ENCODE results near the gene AIFM3. TPM values are rescaled to one million over a fixed set of nuclear protein-coding genes. Genes with fewer than 3 reads are reported as not detected.

AIFM3 gene
- total and polyA plus RNA-seq, 2 donors (not counting 1 experiment from before 2014, with no cell fraction given), result 3.0 to 6.0 TPM

- TF ChIP-seq EZH2 (IDR thresholded peaks at IDR 0.05; ENCODE audit: borderline replicate concordance, insufficient read depth, low read depth, low read length, poor library complexity, severe bottlenecking) (no peak), CTCF (IDR thresholded peaks at IDR 0.05) (no peak)
- Histone ChIP-seq H3K4me2 (replicated peaks; ENCODE audit: low read depth, low read length, poor library complexity, severe bottlenecking) (peak overlapping the region; percentile 79), H3K79me2 (ENCODE audit: control insufficient read depth, insufficient read depth, low read length) (no peaks in the 10 kb centered on the region), H3K4me3 (ENCODE audit: control extremely low read depth in 1 of 5, extremely low read depth in 1 of 5, insufficient read depth in 1 of 5, low read depth in 2 of 5, low read length in 4 of 5) (peak overlapping the region in 4 of 5 experiments; percentile 45 to 57 (median 52)), H2AFZ (ENCODE audit: insufficient read depth, low read depth, low read length, poor library complexity, severe bottlenecking) (peak overlapping the region; percentile 71), H3K9me3 (ENCODE audit: control extremely low read depth in 1 of 3, control insufficient read depth in 2 of 3, insufficient read depth in 1 of 3, low read length in 2 of 3) (no peaks in the 10 kb centered on the region), H3K27me3 (replicated peaks in 1 of 4; ENCODE audit: control extremely low read depth in 1 of 4, control insufficient read depth in 3 of 4, insufficient read depth in 4 of 4, low read length in 3 of 4) (no peaks in the 10 kb centered on the region), H3K36me3 (replicated peaks in 1 of 2; ENCODE audit: control extremely low read depth in 1 of 2, control insufficient read depth in 1 of 2, extremely low read depth in 1 of 2, insufficient read depth in 2 of 2, low read length in 1 of 2) (no peaks in the 10 kb centered on the region), H4K20me1 (ENCODE audit: control insufficient read depth, insufficient read depth, low read length, poor library complexity, severe bottlenecking) (no peaks in the 10 kb centered on the region), H3K9ac (ENCODE audit: low read length) (peak overlapping the region; percentile 62), H3K27ac (ENCODE audit: low read length in 2 of 2) (peak overlapping the region; percentile 73 to 74), H3K4me1 (ENCODE audit: control insufficient read depth in 2 of 2, insufficient read depth in 2 of 2, low read length in 2 of 2) (peaks cover 14 to 24% of the 10 kb centered on the region in 2 donors)
- Mint-ChIP-seq H3K27me3 (no peaks in the 10 kb centered on the region), H3K27ac (peak overlapping the region; percentile 91), H3K4me3 (peak overlapping the region; percentile 94), H3K4me1 (peaks cover 24% of the 10 kb centered on the region), H3K9me3 (ENCODE audit: insufficient read depth) (no peaks in the 10 kb centered on the region)
- WGBS (ENCODE audit: insufficient coverage), result 20% methylated on average over 23 of the region's 24 CpGs
- DNase-seq (no peak), ATAC-seq (ENCODE audit: low read depth) (no peak)
- POLR2A ChIA-PET, result interaction anchor here (0.5 to 2.0 kb wide), 2 partner anchors 11 to 617 kb away, joined by 6 to 11 read pairs; no protein-coding TSS in a partner anchor
- CTCF ChIA-PET, result no interaction called here
- intact Hi-C loops (cut with micrococcal nuclease), result loop anchor here (1.0 to 5.0 kb wide), 4 partner anchors 11 to 311 kb away; partner anchors contain the start of genes LRRC74B, LZTR1 and THAP7
Observed at GRCh38 chr22:21013657-21014201, 46.7 kb downstream of the AIFM3 start.

GRCh38 chr22:21014202-21014725 lies 47.2 kb downstream of the AIFM3 start:
- Mint-ChIP-seq H3K4me3 (peak overlapping the region; percentile 94), H3K9me3 (ENCODE audit: insufficient read depth) (no peaks in the 10 kb centered on the region), H3K27ac (peak overlapping the region; percentile 91), H3K27me3 (no peaks in the 10 kb centered on the region), H3K4me1 (peaks cover 24% of the 10 kb centered on the region)
- peak overlapping the region; percentile 71 for H2AFZ ChIP-seq (ENCODE audit: insufficient read depth, low read depth, low read length, poor library complexity, severe bottlenecking)
- H3K27me3 ChIP-seq (replicated peaks in 1 of 4; ENCODE audit: control extremely low read depth in 1 of 4, control insufficient read depth in 3 of 4, insufficient read depth in 4 of 4, low read length in 3 of 4), result no peaks in the 10 kb centered on the region
- TF ChIP-seq EZH2 (IDR thresholded peaks at IDR 0.05; ENCODE audit: borderline replicate concordance, insufficient read depth, low read depth, low read length, poor library complexity, severe bottlenecking) (no peak), CTCF (IDR thresholded peaks at IDR 0.05) (no peak)
- peak; percentile 95 for DNase-seq
- H3K4me3 ChIP-seq (ENCODE audit: control extremely low read depth in 1 of 5, extremely low read depth in 1 of 5, insufficient read depth in 1 of 5, low read depth in 2 of 5, low read length in 4 of 5), result peak overlapping the region in 4 of 5 experiments; percentile 45 to 57 (median 52)
- H3K79me2 ChIP-seq (ENCODE audit: control insufficient read depth, insufficient read depth, low read length), result no peaks in the 10 kb centered on the region
- H3K36me3 ChIP-seq (replicated peaks in 1 of 2; ENCODE audit: control extremely low read depth in 1 of 2, control insufficient read depth in 1 of 2, extremely low read depth in 1 of 2, insufficient read depth in 2 of 2, low read length in 1 of 2), result no peaks in the 10 kb centered on the region
- WGBS (ENCODE audit: insufficient coverage), result 1% methylated on average over 40 of the region's 40 CpGs
- POLR2A ChIA-PET, result interaction anchor here (0.5 to 2.0 kb wide), 2 partner anchors 11 to 616 kb away, joined by 6 to 11 read pairs; no protein-coding TSS in a partner anchor
- intact Hi-C loops (cut with micrococcal nuclease), result loop anchor here (1.0 to 5.0 kb wide), 4 partner anchors 12 to 312 kb away; partner anchors contain the start of genes LRRC74B, LZTR1 and THAP7
- ATAC-seq (ENCODE audit: low read depth), result peak; percentile 95
- peak overlapping the region; percentile 73 to 74 for H3K27ac ChIP-seq (ENCODE audit: low read length in 2 of 2)
- peaks cover 14 to 24% of the 10 kb centered on the region in 2 donors for H3K4me1 ChIP-seq (ENCODE audit: control insufficient read depth in 2 of 2, insufficient read depth in 2 of 2, low read length in 2 of 2)
- peak overlapping the region; percentile 79 for H3K4me2 ChIP-seq (replicated peaks; ENCODE audit: low read depth, low read length, poor library complexity, severe bottlenecking)
- H4K20me1 ChIP-seq (ENCODE audit: control insufficient read depth, insufficient read depth, low read length, poor library complexity, severe bottlenecking), result no peaks in the 10 kb centered on the region
- CTCF ChIA-PET, result no interaction called here
- H3K9ac ChIP-seq (ENCODE audit: low read length), result peak overlapping the region; percentile 62
- H3K9me3 ChIP-seq (ENCODE audit: control extremely low read depth in 1 of 3, control insufficient read depth in 2 of 3, insufficient read depth in 1 of 3, low read length in 2 of 3), result no peaks in the 10 kb centered on the region
